Frontal cortex (tissue), 4 donors: ENCODE measurements around the gene PDGFRB. TPM values are rescaled to one million over a fixed set of nuclear protein-coding genes. Genes with fewer than 3 reads are reported as not detected.

Experiments
- DNase-seq, 2 donors: peaks; one replicate each; pipeline ENCODE4 v3.0.0; 2012; ENCODE audit warnings: low spot score in 2 of 2
- FAIRE-seq: peaks from 2 replicates; lab custom pipeline; 2012; peaks lifted over from hg19 to GRCh38; lab: Jason Lieb, UNC
- total RNA-seq: library from RNA; depleted of rRNA; stranded (reverse); fragments of >200 nt; gene quantifications from one replicate; pipeline ENCODE4 v1.2.3, GENCODE V29; 2014
- donor health status: control.
- donor health status: control.
- donor health status: control.

Gene PDGFRB
- total RNA-seq, 1 donor from 2014 or later: 12.2 TPM

DNA sequence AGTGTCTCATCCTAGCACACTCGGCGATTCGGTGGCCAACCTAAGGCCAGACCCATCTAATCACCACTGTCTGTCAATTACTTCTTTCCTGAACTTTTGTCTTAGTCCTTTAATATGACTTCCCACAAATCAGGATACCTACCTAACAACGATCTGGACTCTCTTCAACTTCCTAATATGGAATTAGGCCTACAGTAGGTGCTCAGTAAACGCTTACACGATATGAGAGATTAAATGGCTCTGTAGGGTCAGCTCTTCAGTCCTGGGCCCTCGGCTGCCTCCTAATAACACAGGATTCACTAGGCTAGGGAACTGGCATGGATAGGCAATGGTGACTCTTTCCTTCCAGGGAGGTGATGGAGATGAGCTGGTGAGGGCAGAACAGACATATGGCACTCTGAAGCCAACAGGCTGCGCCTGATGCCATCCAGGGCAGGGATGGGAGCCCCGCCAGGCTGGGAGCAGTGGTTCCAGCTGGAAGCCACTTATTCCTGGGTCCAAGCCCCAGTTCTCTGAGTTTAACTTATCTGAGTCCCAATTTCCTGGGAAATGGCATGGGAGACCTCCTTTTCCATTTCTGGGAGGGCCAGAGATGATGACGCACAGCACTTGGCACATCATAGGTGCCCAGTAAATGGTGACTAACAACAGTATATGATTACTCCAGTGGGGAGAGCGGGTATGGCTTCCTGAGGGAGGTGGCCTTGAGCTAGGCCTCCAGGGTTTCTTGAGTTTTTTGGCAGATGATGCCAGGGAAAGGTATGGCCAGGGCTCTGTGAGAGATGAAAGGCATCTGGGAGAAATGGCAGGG, 7.3 kb downstream of the PDGFRB start:
- FAIRE-seq (no peak), DNase-seq (no peak)

DNA sequence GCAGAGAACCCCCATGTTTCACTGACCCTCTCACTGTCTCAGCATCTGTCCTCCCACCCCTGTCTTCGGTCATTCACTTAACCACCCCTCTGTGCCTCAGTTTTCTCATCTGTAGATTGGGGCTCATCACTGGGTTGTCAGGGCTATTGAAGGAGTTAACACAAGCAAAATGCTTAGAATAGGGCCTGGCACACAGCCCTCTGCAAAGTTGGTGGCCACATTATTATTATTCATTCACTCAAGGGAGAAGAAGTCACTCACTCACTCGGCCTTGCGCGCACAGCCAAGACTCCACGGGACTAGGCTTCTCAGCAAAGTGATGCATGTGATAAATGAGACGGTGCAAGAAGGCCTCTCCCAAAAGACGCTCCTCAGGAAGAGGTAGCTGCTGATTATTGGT, 8.0 kb downstream of the PDGFRB start:
- DNase-seq (no peak), FAIRE-seq (no peak)

DNA sequence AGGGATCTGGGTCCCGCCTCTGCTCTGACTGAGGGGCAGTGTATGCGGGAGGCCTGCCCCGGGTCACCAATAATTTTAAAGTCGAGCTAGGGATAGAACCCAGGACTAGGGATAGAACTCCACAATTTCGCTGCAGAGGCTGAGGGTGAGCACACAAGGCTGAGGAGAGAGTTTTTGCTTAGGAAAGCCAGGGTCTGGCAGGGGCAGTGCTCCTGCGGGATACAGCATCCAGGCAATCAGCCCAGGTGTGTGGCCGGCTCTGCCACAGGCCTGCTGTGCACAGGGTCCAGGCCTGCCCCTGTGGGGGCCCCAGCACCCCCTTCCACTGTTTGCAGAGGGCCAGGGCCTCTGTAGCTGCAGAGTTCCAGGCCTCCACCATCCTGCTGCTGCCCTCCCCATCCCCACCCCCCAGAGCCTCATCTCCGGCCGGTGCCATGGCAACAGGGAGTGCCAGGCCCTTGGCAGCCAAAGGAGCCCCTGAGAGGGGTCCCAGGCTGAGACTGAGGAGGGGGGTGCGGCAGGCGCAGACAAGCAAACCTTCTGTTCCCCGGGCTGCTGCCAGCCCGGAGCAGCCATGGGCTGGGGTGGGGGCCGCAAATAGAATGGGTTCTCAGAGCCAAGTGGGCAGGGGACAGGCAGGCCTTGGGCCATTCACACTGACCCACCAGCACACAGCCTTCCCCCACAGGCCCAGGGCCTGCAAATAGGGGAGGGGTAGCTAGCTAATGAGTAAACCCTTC, 8.6 kb downstream of the PDGFRB start:
- DNase-seq (no peak), FAIRE-seq (no peak)

DNA sequence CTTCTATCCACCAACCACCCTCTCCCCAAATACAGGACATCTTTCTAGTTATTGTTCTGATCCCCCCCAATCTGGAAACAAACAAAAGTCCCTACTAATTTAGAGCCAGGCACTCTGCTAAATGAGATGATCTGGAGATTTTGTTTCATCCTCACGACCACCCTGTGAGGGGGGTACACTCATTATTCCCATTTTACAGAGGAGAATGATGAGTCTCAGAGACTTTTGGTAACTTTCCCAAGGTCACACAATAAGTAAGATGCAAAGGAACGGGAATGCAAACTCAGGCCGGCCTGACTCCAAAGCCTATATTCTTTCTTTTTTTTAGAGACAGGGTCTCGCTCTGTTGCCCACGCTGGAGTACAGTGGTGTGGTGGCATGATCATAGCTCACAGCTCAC, 9.4 kb downstream of the PDGFRB start:
- FAIRE-seq (no peak), DNase-seq (no peak)

DNA sequence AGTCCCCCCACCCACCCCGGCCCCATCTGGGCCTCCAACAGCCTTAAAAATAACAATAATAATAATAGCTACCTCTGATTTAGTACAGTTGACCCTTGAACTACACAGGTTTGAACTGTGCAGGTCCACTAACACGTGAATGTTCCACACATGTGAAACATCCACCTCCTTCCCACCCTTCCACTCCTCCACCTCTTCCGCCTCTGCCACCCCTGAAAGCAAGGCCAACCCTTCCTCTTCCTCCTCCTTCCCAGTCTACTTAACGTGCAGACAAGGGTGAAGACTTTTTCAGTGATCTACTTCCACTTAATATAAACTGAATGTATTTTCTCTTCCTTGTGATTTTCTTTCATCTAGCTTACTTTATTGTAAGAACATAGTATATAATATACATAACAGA, 10.8 kb downstream of the PDGFRB start:
- FAIRE-seq (no peak), DNase-seq (no peak)

DNA sequence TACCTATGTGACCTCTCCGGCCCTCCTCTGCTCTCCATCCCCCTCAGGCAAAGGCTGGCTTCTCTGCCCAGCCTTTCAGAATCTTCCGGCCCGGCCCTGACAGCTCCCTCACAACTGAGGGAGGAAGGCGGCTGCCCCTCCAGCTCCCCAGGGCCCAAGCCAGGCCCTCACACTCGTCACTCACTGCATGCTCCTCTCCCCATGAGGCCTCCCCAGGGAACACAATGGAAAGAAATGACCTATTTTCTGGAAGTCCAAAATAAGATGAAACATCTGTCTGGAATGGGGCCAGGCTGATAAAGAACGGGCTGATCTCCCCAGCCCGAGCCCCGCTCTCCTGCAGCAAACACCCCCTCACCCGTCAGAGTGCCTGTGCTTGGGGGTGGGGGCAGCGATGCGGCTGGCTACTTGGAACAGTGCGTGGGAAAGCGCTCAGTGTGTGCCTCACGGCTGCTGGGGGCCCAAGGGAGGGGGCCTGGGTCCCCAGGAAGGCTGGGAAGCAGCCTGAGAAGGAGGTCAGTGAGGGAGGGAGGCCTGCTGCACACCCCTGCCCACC, 11.3 kb downstream of the PDGFRB start:
- FAIRE-seq (no peak), DNase-seq (peak in 1 of 2 donors; percentile 63)

DNA sequence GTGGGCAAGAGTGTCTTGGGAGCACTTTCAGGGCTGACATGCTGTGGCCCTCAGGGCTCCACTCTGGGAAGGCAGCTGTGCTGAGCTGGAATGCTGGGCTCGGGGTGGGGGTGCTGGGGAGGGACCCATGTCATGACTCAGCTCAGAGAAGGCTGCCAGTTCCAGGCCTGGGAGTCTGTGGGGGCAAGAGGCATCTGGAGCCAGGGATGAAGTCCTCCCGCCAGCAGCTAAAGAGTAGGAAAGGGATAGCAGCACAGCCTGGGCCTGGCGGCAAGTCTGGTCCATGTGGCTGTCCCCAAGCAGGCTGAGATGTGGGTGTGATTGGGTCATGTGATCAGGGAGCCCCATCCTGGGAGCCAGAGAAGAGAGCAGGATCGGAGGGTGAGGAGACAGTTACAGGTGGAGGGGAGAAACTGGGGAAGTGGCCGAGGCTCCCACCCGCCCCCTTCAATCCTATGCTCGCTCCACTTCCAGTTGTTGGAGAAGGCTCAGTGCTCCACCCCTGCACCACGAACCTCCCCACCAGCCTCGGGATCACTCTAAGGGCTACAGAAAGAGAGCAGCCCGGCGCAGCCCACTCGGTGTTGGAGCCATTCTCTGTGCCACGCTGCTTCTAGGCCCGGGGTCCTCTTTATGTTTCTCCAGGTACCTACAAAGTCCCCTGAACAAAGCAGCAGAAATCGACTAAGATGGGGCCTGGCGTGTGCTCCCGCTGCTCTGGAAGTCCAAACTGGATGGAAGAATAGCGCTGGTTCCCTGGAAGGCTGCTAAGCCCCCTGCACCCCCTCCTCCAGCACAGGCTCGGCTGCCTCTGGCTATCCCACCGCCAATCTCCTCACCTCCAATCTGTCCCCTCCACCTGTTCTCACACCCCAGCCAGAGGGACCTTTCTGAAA, 12.0 kb downstream of the PDGFRB start:
- DNase-seq: no peak
- FAIRE-seq: no peak

DNA sequence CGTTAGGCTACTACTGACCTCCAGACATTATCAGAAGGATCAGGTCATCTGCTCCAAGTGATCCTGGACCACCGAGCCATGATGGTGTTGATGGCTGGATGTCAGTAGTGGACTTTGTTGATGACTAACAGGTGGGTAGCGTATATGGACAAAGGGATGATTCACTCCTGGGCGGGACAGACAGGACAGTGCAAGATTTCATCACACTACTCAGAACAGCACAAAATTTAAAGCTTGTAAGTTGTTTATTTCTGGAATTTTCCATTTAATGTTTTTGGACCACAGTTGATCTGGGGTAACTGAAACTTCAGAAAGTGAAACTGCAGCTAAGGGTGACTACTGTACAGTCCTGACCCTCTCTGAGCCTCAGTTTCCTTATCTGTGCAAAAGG, 12.7 kb downstream of the PDGFRB start:
- FAIRE-seq (no peak), DNase-seq (no peak)

DNA sequence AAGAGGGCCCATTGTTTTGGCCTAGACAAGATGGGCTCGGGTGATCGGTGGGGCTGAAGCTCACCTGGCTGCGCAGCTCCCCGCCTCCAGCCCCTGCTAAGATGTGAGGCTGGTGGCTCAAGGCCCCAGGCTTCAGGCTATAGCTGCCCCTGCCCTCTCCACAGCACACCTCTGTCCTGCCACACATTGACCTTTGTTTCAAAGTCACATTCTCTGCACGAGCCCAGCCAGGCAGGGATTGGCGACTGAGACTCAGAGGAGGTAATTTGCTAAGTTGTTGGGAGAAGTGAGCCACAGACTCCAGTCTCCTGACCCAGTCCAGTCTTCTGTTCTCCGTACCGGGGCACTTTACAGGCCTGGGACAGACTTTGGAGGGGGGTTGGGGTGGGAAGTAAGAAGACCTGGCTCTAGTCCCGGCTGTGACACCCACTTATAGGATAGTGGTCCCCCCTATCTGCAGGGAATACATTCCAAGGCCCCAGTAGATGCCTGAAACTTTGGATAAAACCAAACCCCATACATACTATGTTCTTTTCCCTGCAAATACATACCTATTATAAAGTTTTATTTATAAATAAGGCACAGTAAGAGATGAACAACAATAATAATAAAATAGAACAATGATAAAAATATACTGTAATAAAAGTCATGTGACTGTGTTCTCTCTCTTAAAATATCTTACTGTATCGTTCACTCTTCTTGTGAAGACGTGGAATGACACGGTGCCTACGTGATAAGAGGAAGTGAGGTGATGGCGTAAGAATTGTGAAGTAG, 13.3 kb downstream of the PDGFRB start:
- no peak for FAIRE-seq
- no peak for DNase-seq

DNA sequence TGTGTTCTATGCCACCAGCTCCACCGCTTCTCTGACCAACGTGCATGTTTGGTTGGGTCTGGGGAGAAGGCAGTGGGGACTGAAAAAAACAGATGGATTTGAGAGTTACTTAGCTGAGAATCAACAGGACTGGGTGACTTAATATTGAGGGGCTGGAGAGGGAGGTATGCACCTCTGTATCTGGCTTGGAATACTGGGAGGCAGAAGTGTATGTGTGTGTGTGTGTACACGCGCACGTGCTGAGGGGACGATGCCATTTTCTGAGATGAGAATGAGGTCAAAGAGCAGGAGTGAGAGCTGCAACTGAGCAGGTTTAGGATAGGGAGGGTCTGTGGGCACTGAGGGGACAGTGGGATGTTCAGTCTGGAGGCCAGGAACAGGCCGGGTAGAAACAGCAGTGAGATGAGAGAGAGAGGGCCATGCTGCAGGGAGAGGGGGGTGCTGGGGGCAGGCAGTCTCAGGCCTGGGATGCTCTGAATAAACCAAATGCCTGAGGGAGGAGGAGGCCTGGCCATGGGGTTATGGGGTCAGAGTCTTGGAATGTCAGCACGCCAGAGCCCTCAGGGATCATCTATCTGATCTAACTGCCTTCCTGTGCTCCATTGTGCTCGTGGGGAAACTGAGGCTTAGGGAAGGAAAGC, 14.0 kb downstream of the PDGFRB start:
- no peak for FAIRE-seq
- DNase-seq: no peak

- no peak for FAIRE-seq
- DNase-seq: no peak
Measured at GRCh38 chr5:150140830-150141229, 14.8 kb downstream of the PDGFRB start.

GRCh38 chr5:150139334-150139733, 16.3 kb downstream of the PDGFRB start:
- FAIRE-seq (no peak), DNase-seq (no peak)

DNA sequence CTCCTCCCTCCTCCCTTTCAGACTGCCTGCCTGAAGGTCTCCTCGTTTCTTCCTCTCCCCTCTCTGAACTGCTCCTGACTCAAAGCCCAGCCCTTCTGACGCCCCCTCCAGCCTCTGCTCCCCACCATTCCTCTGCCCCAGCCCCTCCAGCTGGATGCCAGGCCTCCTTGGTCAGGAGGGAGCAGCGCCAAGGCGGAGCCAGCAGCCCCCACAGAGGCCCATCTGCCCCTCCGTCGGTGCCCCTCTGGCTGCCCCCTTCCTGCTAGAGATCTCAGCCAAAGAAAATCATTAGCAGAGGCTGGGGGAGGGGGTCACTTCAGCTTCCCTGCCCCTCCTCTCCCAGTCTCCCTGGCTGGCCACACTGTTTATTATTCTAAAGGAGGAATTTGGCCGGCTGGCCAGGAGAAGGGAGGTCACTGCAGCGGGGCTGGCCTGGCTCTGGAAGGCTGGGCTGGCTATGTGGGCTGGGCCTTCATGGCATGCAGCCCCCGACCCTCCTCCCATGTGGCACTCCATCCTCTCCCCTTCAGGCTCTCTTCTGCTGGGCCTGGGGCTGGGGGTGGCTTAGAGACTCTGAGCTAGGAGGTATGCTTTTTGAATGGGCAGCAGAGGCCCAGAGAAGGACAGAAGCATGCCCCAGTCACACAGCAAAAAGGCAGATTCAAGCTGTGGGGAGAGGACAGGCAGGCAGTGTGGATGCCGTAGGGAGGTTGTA, 16.9 kb downstream of the PDGFRB start:
- DNase-seq (no peak), FAIRE-seq (no peak)

GRCh38 chr5:150137997-150138396, 17.6 kb downstream of the PDGFRB start:
- DNase-seq: no peak
- no peak for FAIRE-seq

DNA sequence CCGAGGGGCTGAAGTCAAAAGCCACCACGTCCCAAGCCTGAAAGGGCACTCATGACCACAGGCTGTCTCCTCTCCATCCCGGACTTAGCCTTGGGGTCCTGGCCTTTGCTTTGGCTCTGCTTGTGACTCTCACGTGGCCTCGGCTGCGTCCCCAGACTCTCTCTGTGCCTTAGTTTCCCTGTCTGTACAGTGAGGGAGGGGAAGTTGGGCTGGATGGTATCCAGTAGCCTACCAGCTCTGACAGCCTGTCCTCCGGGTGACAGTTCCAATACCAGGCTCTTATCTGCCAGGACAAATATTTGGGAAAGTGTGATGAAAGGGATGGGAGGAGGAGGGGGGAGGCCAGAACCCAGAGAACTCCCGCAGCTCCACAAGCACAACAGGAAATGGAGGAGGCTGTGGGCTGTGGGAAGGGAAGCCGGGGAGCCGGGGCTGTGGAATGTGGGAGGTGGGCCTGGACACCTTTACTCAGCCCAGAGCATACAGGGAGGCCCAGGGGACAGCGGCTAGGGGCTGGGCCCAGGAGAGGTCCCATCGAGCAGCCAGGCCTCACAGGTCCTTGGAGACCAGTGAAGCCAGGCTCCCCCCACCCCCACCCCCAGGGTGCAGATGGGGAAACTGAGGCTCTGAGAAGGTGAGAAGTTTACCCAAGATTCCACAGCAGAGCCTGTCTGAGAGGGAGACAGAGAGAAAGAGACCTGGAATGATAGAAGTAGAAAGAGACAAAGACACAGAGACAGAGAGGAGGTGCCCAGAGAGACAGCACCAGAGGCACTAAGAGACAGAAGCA, 18.3 kb downstream of the PDGFRB start:
- FAIRE-seq (no peak), DNase-seq (no peak)

GRCh38 chr5:150136305-150137167, 19.1 kb downstream of the PDGFRB start:
- DNase-seq (no peak), FAIRE-seq (no peak)
